Measurements from ENCODE around the gene NOL4L.

NOL4L gene

DNA sequence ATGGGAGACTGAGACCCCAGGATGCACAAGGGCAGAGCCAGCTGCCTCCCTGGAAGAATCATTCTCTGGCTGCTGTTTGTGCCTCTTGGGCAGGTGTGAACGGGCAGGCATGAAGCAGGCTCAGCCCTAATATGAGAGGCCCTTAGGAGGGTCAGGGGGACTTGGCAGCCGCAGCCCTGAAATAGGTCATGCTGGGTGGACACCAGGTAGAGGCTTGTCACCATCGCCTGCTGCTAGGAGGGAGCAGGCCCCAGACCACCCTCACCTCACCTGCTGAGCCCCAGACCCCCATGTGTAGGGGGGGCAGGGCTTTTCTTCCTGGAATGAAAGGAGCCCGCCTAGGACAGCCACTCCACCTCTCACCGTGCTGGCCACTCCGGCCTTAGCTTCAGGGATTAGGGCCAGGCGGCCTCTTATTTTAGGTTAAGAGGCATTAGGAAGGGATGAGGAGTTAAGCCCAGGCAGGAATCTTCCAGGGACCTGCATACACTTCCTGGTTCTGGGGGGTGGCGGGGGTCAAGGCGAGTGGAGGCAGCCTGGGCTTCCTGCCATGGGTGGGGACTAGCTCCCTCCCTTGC lies 134.6 kb downstream of the NOL4L start:
- no peak overlapping the region for H3K4me3 ChIP-seq (ENCODE audit: insufficient read depth, low read length, poor library complexity, severe bottlenecking)
- H3K27ac ChIP-seq (ENCODE audit: low read depth, low read length), result no peak overlapping the region
- no peaks in the 10 kb centered on the region for H3K36me3 ChIP-seq (ENCODE audit: low read length)
- no peaks in the 10 kb centered on the region for H3K9me3 ChIP-seq (ENCODE audit: insufficient read depth, low read length)
- H2AFZ ChIP-seq (ENCODE audit: low read depth, low read length, severe bottlenecking), result no peak overlapping the region
- no peaks in the 10 kb centered on the region for H4K20me1 ChIP-seq (ENCODE audit: low read depth, low read length)
- no peak for TF ChIP-seq EZH2phosphoT487 (conservative IDR thresholded peaks at IDR 0.05; ENCODE audit: low read length)
- H3K79me2 ChIP-seq (ENCODE audit: insufficient read depth, low read length), result no peaks in the 10 kb centered on the region
- no peaks in the 10 kb centered on the region for H3F3A ChIP-seq (ENCODE audit: insufficient read depth)
- H3K27me3 ChIP-seq (ENCODE audit: low read length), result no peaks in the 10 kb centered on the region
- H3K4me2 ChIP-seq (ENCODE audit: low read depth, low read length, poor library complexity, severe bottlenecking), result no peak overlapping the region
- H3K9ac ChIP-seq (ENCODE audit: low read length), result no peak overlapping the region
- H3K9me2 ChIP-seq (replicated peaks; ENCODE audit: insufficient read depth, low read length), result no peaks in the 10 kb centered on the region

DNA sequence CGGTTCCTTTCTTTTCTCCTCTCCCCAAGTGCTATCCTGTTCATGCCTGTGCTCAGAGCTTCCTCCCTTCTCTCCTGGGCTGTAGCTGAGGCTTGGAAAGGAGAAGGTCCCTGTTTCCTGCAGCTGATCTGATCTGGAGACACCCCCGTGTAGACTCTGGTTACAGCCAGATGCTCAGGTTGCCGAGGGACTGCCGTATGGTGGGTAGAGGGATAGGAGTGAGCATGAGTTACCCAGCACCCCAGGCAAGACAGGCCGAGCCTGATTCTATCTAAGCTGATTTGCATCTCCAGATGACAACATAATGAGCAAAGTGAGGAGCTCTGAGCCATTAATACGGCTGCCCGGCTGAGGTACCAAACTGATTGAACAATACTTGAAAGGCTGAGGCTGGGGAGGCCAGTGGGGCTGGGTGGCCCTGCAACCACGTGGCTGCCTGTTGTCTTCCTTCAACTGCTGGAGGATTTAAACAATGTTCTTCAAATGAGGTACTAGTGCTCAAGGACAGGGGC lies 135.2 kb downstream of the NOL4L start:
- no peaks in the 10 kb centered on the region for H3K36me3 ChIP-seq (ENCODE audit: low read length)
- H3K4me2 ChIP-seq (ENCODE audit: low read depth, low read length, poor library complexity, severe bottlenecking), result no peak overlapping the region
- TF ChIP-seq EZH2phosphoT487 (conservative IDR thresholded peaks at IDR 0.05; ENCODE audit: low read length), result no peak
- TF ChIP-seq, protein P1, sequence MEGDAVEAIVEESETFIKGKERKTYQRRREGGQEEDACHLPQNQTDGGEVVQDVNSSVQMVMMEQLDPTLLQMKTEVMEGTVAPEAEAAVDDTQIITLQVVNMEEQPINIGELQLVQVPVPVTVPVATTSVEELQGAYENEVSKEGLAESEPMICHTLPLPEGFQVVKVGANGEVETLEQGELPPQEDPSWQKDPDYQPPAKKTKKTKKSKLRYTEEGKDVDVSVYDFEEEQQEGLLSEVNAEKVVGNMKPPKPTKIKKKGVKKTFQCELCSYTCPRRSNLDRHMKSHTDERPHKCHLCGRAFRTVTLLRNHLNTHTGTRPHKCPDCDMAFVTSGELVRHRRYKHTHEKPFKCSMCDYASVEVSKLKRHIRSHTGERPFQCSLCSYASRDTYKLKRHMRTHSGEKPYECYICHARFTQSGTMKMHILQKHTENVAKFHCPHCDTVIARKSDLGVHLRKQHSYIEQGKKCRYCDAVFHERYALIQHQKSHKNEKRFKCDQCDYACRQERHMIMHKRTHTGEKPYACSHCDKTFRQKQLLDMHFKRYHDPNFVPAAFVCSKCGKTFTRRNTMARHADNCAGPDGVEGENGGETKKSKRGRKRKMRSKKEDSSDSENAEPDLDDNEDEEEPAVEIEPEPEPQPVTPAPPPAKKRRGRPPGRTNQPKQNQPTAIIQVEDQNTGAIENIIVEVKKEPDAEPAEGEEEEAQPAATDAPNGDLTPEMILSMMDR (IDR thresholded peaks at IDR 0.05; ENCODE audit: insufficient read depth, low read length, poor library complexity, severe bottlenecking), result no peak
- H3K79me2 ChIP-seq (ENCODE audit: insufficient read depth, low read length), result no peaks in the 10 kb centered on the region
- no peaks in the 10 kb centered on the region for H3K9me2 ChIP-seq (replicated peaks; ENCODE audit: insufficient read depth, low read length)
- no peaks in the 10 kb centered on the region for H3K9me3 ChIP-seq (ENCODE audit: insufficient read depth, low read length)
- H3K4me3 ChIP-seq (ENCODE audit: insufficient read depth, low read length, poor library complexity, severe bottlenecking), result no peak overlapping the region
- no peaks in the 10 kb centered on the region for H4K20me1 ChIP-seq (ENCODE audit: low read depth, low read length)
- no peak overlapping the region for H3K27ac ChIP-seq (ENCODE audit: low read depth, low read length)
- H3K27me3 ChIP-seq (ENCODE audit: low read length), result no peaks in the 10 kb centered on the region
- no peaks in the 10 kb centered on the region for H3F3A ChIP-seq (ENCODE audit: insufficient read depth)
- H3K9ac ChIP-seq (ENCODE audit: low read length), result no peak overlapping the region
- no peak overlapping the region for H2AFZ ChIP-seq (ENCODE audit: low read depth, low read length, severe bottlenecking)

DNA sequence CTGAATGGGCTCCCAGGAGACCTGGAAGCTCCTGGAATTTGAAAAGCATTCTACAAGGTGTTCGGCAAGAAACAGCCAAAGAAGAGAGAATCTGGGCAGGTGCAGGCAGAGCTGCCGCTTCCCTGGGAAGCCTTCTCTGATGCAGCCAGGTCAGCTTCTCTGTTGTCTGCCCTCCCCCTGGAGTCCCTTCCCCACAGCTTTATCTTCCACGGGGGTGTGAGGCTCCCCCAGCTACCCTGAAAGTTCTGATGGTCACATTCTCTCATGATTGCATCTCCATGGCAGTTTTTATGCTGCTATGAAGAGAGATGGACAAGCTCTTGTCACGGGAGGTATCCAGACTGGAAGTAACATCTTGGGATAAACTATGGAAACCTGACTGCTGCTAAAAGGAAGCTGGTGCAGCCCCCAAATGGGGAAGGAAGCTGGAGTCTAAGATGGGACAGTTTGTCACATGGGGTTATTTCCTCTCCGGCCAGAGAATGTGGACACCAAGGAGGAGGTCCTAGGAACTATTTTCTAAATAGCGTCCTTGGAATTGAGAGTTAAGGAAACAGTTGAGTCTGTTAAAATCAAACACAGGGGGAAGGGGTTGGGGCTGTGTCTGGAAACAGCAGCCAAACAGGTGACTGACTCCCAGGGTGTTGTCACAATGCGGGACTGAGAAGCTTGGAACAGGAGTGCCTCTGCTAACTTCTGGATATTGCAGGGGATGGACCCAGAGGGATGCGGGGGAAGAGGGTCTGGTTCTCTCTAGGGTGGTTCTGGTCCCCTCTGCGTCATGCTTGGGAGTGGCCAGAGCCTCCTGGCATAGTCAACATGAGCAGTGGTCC lies 135.9 kb downstream of the NOL4L start:
- H3K79me2 ChIP-seq (ENCODE audit: insufficient read depth, low read length), result no peaks in the 10 kb centered on the region
- H3K9me2 ChIP-seq (replicated peaks; ENCODE audit: insufficient read depth, low read length), result no peaks in the 10 kb centered on the region
- H3K27me3 ChIP-seq (ENCODE audit: low read length), result no peaks in the 10 kb centered on the region
- H2AFZ ChIP-seq (ENCODE audit: low read depth, low read length, severe bottlenecking), result no peak overlapping the region
- H4K20me1 ChIP-seq (ENCODE audit: low read depth, low read length), result no peaks in the 10 kb centered on the region
- no peak overlapping the region for H3K4me3 ChIP-seq (ENCODE audit: insufficient read depth, low read length, poor library complexity, severe bottlenecking)
- no peaks in the 10 kb centered on the region for H3K9me3 ChIP-seq (ENCODE audit: insufficient read depth, low read length)
- no peaks in the 10 kb centered on the region for H3K36me3 ChIP-seq (ENCODE audit: low read length)
- H3K27ac ChIP-seq (ENCODE audit: low read depth, low read length), result no peak overlapping the region
- H3K9ac ChIP-seq (ENCODE audit: low read length), result no peak overlapping the region
- no peaks in the 10 kb centered on the region for H3F3A ChIP-seq (ENCODE audit: insufficient read depth)
- TF ChIP-seq EZH2phosphoT487 (conservative IDR thresholded peaks at IDR 0.05; ENCODE audit: low read length), result no peak
- TF ChIP-seq, protein P1 (IDR thresholded peaks at IDR 0.05; ENCODE audit: insufficient read depth, low read length, poor library complexity, severe bottlenecking), result no peak
- H3K4me2 ChIP-seq (ENCODE audit: low read depth, low read length, poor library complexity, severe bottlenecking), result no peak overlapping the region
